K562 (cell line): Measurements from ENCODE around the gene CMIP. TPM values are rescaled to one million over a fixed set of nuclear protein-coding genes. Genes with fewer than 3 reads are reported as not detected.

ENCODE experiments used
- ATF3 ChIP-seq, 2 experiments: fragments of 450-650 bp in 1 of 2; sonication (generic) in 1 of 2; formaldehyde crosslinking in 1 of 2; IDR thresholded peaks in 1 of 2; conservative IDR thresholded peaks in 1 of 2; 2 replicates each; pipeline versions ENCODE4 v1.6.1 to v1.8.1; 2016 to 2023; ENCODE audit warnings: mild to moderate bottlenecking in 2 of 2, moderate library complexity in 2 of 2, inconsistent platforms in 1 of 2, missing genetic modification reagents in 1 of 2
- ATF6 ChIP-seq: sonication (generic); formaldehyde crosslinking; IDR thresholded peaks from 2 replicates; pipeline ENCODE4 v1.4.0; 2020; ENCODE audit warnings: mild to moderate bottlenecking, missing genetic modification reagents
- DMBX1 ChIP-seq: fragments of 250-450 bp; sonication (Bioruptor Pico); IDR thresholded peaks from 2 replicates; pipeline ENCODE4 v1.8.0; 2022; ENCODE audit warnings: inconsistent platforms, mild to moderate bottlenecking, moderate library complexity, borderline replicate concordance
- EZH2 ChIP-seq: IDR thresholded peaks from 2 replicates; pipeline ENCODE4 v1.6.1; 2012; ENCODE audit warnings: low read depth, mild to moderate bottlenecking, inconsistent platforms, low read length, borderline replicate concordance
- FOXK1 ChIP-seq: sonication (generic); formaldehyde crosslinking; IDR thresholded peaks from 2 replicates; pipeline ENCODE4 v1.8.0; 2022; ENCODE audit warnings: missing genetic modification reagents, mild to moderate bottlenecking, borderline replicate concordance
- GABPA ChIP-seq: fragments of 200-800 bp; sonication (Bioruptor generic); conservative IDR thresholded peaks from 2 replicates; pipeline ENCODE4 v1.6.1; 2016; ENCODE audit warnings: low read depth, missing genetic modification characterization, missing compliant biosample characterization
- GTF2A2 ChIP-seq: IDR thresholded peaks from 2 replicates; pipeline ENCODE4 v1.6.1; 2016; ENCODE audit warnings: mild to moderate bottlenecking, missing genetic modification characterization, missing compliant biosample characterization
- PHB ChIP-seq: fragments of 250-450 bp; sonication (Bioruptor Pico); IDR thresholded peaks from 2 replicates; pipeline ENCODE4 v1.5.0; 2021
- SMAD1 ChIP-seq: fragments of 150-350 bp; IDR thresholded peaks from 2 replicates; pipeline ENCODE4 v1.6.1; 2014; ENCODE audit warnings: low read length, low read depth; ENCODE audit not compliant: partially characterized antibody
- SREBF1 ChIP-seq: fragments of 150-350 bp; IDR thresholded peaks from 2 replicates; pipeline ENCODE4 v1.6.1; 2014; ENCODE audit warnings: antibody characterized with exemption, low read depth, low read length, borderline replicate concordance
- VEZF1 ChIP-seq: fragments of 200-800 bp; sonication (Bioruptor generic); IDR thresholded peaks from 2 replicates; pipeline ENCODE4 v1.6.1; 2017; ENCODE audit warnings: missing genetic modification characterization, missing compliant biosample characterization
- ZNF232 ChIP-seq: sonication (generic); formaldehyde crosslinking; IDR thresholded peaks from 2 replicates; pipeline ENCODE4 v1.8.0; 2022; ENCODE audit warnings: mild to moderate bottlenecking, missing genetic modification reagents
- ZNF551 ChIP-seq: fragments of 250-450 bp; sonication (Bioruptor Pico); IDR thresholded peaks from 2 replicates; pipeline ENCODE4 v1.5.0; 2021; ENCODE audit warnings: mild to moderate bottlenecking, moderate library complexity
- polyA plus RNA-seq, 8 experiments: library from polyadenylated mRNA; depleted of rRNA in 4 of 8; stranded (reverse) in 5 of 8; unstranded in 3 of 8; fragments of >200 nt; fragmentation: Nextera tagmentation in 2 of 8; fragmentation: Illumina TruSeq in 1 of 8; extraction: Ambion mirVana in 2 of 8; extraction: Trizol in 1 of 8; gene quantifications; 2 replicates each; pipeline versions ENCODE4 v1.2.1 to v1.2.3, GENCODE V29; 2011 to 2014; ENCODE audit warnings: inconsistent platforms in 1 of 8, missing spikeins in 1 of 8
- total RNA-seq, 7 experiments: library from RNA; depleted of rRNA in 6 of 7; stranded (reverse); fragments of >200 nt in 6 of 7; fragmentation: Illumina TruSeq in 2 of 7; extraction: Trizol in 2 of 7; gene quantifications; 2 replicates each; pipeline versions ENCODE4 v1.2.1 to v1.2.3, GENCODE V29; 2011 to 2021; ENCODE audit warnings: low replicate concordance in 1 of 7
- TF ChIP-seq, protein P1 (sequence below): fragments of 250-450 bp; sonication (Bioruptor Pico); IDR thresholded peaks from 2 replicates; pipeline ENCODE4 v1.4.0; 2020; ENCODE audit warnings: mild to moderate bottlenecking, moderate library complexity, borderline replicate concordance
- TF ChIP-seq, protein P2 (sequence below), 2 experiments: fragments of 450-650 bp in 1 of 2; IDR thresholded peaks; 2 replicates each; pipeline ENCODE4 v1.6.1; 2011 to 2017; ENCODE audit warnings: low read depth in 2 of 2, antibody characterized with exemption in 1 of 2, borderline replicate concordance in 1 of 2, low read length in 1 of 2, mild to moderate bottlenecking in 1 of 2, mixed read lengths in 1 of 2; ENCODE audit not compliant: control insufficient read depth in 1 of 2

CMIP gene
- total and polyA plus RNA-seq, 9 of the 15 experiments (the other 6 are each of a cell fraction or from before 2014, with no cell fraction given) = 0.94 to 82.5 (median 10.3) TPM

GRCh38 chr16:81636298-81636993 lies 191.8 kb downstream of the CMIP start (continued):
- TF ChIP-seq DMBX1 (CRISPR knock-in tag) (peak; percentile 47; the same call in 1 of the 2 replicates), SREBF1 (no peak), EZH2 (no peak), VEZF1 (CRISPR knock-in tag) (peak; percentile 71), GABPA (tag) (peak; percentile 80), ATF6 (CRISPR knock-in tag) (no peak), ZNF232 (CRISPR knock-in tag) (no peak), GTF2A2 (no peak), SMAD1 (no peak), ZNF551 (CRISPR knock-in tag) (no peak), FOXK1 (CRISPR knock-in tag) (no peak), ATF3 (IDR thresholded peaks at IDR 0.05) (peak; percentile 45; the same call in 1 of the 2 replicates), ATF3 (CRISPR knock-in tag; conservative IDR thresholded peaks at IDR 0.05) (no peak), PHB (CRISPR knock-in tag) (no peak)
- TF ChIP-seq, protein P1, sequence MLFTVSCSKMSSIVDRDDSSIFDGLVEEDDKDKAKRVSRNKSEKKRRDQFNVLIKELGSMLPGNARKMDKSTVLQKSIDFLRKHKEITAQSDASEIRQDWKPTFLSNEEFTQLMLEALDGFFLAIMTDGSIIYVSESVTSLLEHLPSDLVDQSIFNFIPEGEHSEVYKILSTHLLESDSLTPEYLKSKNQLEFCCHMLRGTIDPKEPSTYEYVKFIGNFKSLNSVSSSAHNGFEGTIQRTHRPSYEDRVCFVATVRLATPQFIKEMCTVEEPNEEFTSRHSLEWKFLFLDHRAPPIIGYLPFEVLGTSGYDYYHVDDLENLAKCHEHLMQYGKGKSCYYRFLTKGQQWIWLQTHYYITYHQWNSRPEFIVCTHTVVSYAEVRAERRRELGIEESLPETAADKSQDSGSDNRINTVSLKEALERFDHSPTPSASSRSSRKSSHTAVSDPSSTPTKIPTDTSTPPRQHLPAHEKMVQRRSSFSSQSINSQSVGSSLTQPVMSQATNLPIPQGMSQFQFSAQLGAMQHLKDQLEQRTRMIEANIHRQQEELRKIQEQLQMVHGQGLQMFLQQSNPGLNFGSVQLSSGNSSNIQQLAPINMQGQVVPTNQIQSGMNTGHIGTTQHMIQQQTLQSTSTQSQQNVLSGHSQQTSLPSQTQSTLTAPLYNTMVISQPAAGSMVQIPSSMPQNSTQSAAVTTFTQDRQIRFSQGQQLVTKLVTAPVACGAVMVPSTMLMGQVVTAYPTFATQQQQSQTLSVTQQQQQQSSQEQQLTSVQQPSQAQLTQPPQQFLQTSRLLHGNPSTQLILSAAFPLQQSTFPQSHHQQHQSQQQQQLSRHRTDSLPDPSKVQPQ (CRISPR knock-in tag) = no peak
- TF ChIP-seq, protein P2, sequence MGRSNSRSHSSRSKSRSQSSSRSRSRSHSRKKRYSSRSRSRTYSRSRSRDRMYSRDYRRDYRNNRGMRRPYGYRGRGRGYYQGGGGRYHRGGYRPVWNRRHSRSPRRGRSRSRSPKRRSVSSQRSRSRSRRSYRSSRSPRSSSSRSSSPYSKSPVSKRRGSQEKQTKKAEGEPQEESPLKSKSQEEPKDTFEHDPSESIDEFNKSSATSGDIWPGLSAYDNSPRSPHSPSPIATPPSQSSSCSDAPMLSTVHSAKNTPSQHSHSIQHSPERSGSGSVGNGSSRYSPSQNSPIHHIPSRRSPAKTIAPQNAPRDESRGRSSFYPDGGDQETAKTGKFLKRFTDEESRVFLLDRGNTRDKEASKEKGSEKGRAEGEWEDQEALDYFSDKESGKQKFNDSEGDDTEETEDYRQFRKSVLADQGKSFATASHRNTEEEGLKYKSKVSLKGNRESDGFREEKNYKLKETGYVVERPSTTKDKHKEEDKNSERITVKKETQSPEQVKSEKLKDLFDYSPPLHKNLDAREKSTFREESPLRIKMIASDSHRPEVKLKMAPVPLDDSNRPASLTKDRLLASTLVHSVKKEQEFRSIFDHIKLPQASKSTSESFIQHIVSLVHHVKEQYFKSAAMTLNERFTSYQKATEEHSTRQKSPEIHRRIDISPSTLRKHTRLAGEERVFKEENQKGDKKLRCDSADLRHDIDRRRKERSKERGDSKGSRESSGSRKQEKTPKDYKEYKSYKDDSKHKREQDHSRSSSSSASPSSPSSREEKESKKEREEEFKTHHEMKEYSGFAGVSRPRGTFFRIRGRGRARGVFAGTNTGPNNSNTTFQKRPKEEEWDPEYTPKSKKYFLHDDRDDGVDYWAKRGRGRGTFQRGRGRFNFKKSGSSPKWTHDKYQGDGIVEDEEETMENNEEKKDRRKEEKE (IDR thresholded peaks at IDR 0.05; ENCODE audit: borderline replicate concordance in 1 of 2, control insufficient read depth in 1 of 2, low read depth in 2 of 2, low read length in 1 of 2) = no peak
